ENCODE results near the gene ANP32D.
"Not testable (repeated sequence)": the region's sequence is repeated elsewhere in the genome, so short reads cannot be mapped to it uniquely, and the experiment has no call there.

The ANP32D gene

GRCh38 chr12:48508987-48509386 lies 36.6 kb downstream of the ANP32D start:
- DNase-seq: no peak

GRCh38 chr12:48510111-48510510 lies 37.8 kb downstream of the ANP32D start:
- DNase-seq: no peak

- no peak for DNase-seq
These were observed 40.5 kb downstream of the ANP32D start for GRCh38 chr12:48512855-48513254.

- DNase-seq: no peak
These were observed 42.4 kb downstream of the ANP32D start for GRCh38 chr12:48514728-48515127.

GRCh38 chr12:48520381-48520780 lies 48.0 kb downstream of the ANP32D start:
- not testable (repeated sequence) for DNase-seq

Data from NCI-H1048 (cell line).